GM23248 (cell line): ENCODE measurements around the gene RAB6A. TPM values are rescaled to one million over a fixed set of nuclear protein-coding genes. Genes with fewer than 3 reads are reported as not detected.

ENCODE experiments used
- DNase-seq: peaks from one replicate; pipeline ENCODE4 v3.0.0-alpha.2; 2015
- H2AFZ ChIP-seq: fragments of 200-600 bp; sonication (generic); 2 replicates; pipeline ENCODE4 v1.6.1; 2016; ENCODE audit warnings: antibody characterized with exemption
- H3F3A ChIP-seq: fragments of 200-600 bp; sonication (generic); 2 replicates; pipeline ENCODE4 v1.6.1; 2016; ENCODE audit warnings: mild to moderate bottlenecking, antibody characterized with exemption, mixed run types; ENCODE audit not compliant: insufficient read depth
- H3K27ac ChIP-seq: fragments of 200-600 bp; sonication (generic); 2 replicates; pipeline ENCODE4 v1.5.1; 2016; ENCODE audit warnings: mild to moderate bottlenecking
- H3K27me3 ChIP-seq: fragments of 200-600 bp; sonication (generic); replicated peaks from 2 replicates; pipeline ENCODE4 v1.6.1; 2016; ENCODE audit warnings: mild to moderate bottlenecking; ENCODE audit not compliant: insufficient read depth
- H3K36me3 ChIP-seq: fragments of 200-600 bp; sonication (generic); 2 replicates; pipeline ENCODE4 v1.6.1; 2016; ENCODE audit warnings: low read depth, mild to moderate bottlenecking
- H3K4me1 ChIP-seq: fragments of 200-600 bp; sonication (generic); 2 replicates; pipeline ENCODE4 v1.6.1; 2016; ENCODE audit warnings: mild to moderate bottlenecking; ENCODE audit not compliant: insufficient read depth
- H3K4me2 ChIP-seq: fragments of 200-600 bp; sonication (generic); one replicate; pipeline ENCODE4 v1.6.1; 2016; ENCODE audit warnings: mild to moderate bottlenecking; ENCODE audit not compliant: unreplicated experiment
- H3K4me3 ChIP-seq: fragments of 200-600 bp; sonication (generic); 2 replicates; pipeline ENCODE4 v1.5.1; 2016; ENCODE audit warnings: mild to moderate bottlenecking
- H3K79me2 ChIP-seq: fragments of 200-600 bp; sonication (generic); 2 replicates; pipeline ENCODE4 v1.6.1; 2016; ENCODE audit warnings: mild to moderate bottlenecking; ENCODE audit not compliant: insufficient read depth
- H3K9ac ChIP-seq: fragments of 200-600 bp; sonication (generic); 2 replicates; pipeline ENCODE4 v1.6.1; 2016; ENCODE audit warnings: mild to moderate bottlenecking
- H3K9me2 ChIP-seq: fragments of 200-600 bp; sonication (generic); 2 replicates; pipeline ENCODE4 v1.6.1; 2016; ENCODE audit warnings: mixed run types, mild to moderate bottlenecking, moderate library complexity; ENCODE audit not compliant: insufficient read depth
- H3K9me3 ChIP-seq: fragments of 200-600 bp; sonication (generic); one replicate; pipeline ENCODE4 v1.6.1; 2017; ENCODE audit warnings: low read depth
- H4K20me1 ChIP-seq: fragments of 200-600 bp; sonication (generic); 2 replicates; pipeline ENCODE4 v1.6.0; 2016; ENCODE audit not compliant: insufficient read depth
- EZH2 ChIP-seq: fragments of 200-600 bp; sonication (generic); IDR thresholded peaks from 2 replicates; pipeline ENCODE4 v1.6.1; 2018; ENCODE audit warnings: antibody characterized with exemption, mild to moderate bottlenecking; ENCODE audit not compliant: insufficient read depth, poor library complexity, severe bottlenecking
- EZH2phosphoT487 ChIP-seq: fragments of 200-600 bp; sonication (generic); IDR thresholded peaks from 2 replicates; pipeline ENCODE4 v1.6.1; 2018; ENCODE audit warnings: antibody characterized with exemption, moderate library complexity, mild to moderate bottlenecking, low read depth; ENCODE audit not compliant: insufficient read depth
- WGBS, 2 experiments: methylation state at CpG; one replicate each; pipeline ENCODE4 v1.1.6; 2015 to 2017; ENCODE audit warnings: low lambda C conversion rate in 2 of 2, low coverage in 1 of 2; ENCODE audit errors: missing lambda C conversion rate in 2 of 2; 5-methylcytosine and 5-hydroxymethylcytosine counted together
- in situ Hi-C: fragments of 300-500 bp; cut with MboI; formaldehyde crosslinking; loops from 2 replicates; pipeline ENCODE4 v1.15.0; 2020
- polyA plus RNA-seq: library from polyadenylated mRNA; unstranded; fragments of >200 nt; fragmentation: Nextera tagmentation; extraction: Ambion mirVana; gene quantifications from 2 replicates; pipeline ENCODE4 v1.2.1, GENCODE V29; 2016
- total RNA-seq: library from RNA; depleted of rRNA; stranded (reverse); fragments of >200 nt; shearing (Covaris generic); gene quantifications from 2 replicates; pipeline ENCODE4 v1.2.3, GENCODE V29; 2014; rRNA removed

The RAB6A gene
- total RNA-seq (123 and 147 TPM in 2 replicates), polyA plus RNA-seq (145 and 151 TPM in 2 replicates)

GRCh38 chr11:73760679-73761402 is at the start of gene RAB6A:
TSS of gene RAB6A (minus strand) at chr11:73761074. CDS start at chr11:73760635, 439 bp downstream.
- no peak for TF ChIP-seq EZH2phosphoT487
- no peak for TF ChIP-seq EZH2
- no peaks in the 10 kb centered on the region for H3K9me3 ChIP-seq
- H3K4me2 ChIP-seq: peak within 1 kb of the TSS; percentile 91
- DNase-seq: peak; percentile 100
- H3K4me3 ChIP-seq: peak within 1 kb of the TSS; percentile 99
- peaks cover 31% of the 10 kb centered on the region; the same call in 1 of the 2 replicates for H4K20me1 ChIP-seq
- WGBS, 2 experiments: 0% methylated on average over 60 to 68 of the region's 74 CpGs
- H3K36me3 ChIP-seq: no peaks in the 10 kb centered on the region
- peak within 1 kb of the TSS; percentile 86 for H2AFZ ChIP-seq
- peak within 1 kb of the TSS; percentile 91 for H3K27ac ChIP-seq
- peaks cover 17% of the 10 kb centered on the region for H3K4me1 ChIP-seq
- H3K27me3 ChIP-seq: no peaks in the 10 kb centered on the region
- H3K9ac ChIP-seq: peak within 1 kb of the TSS; percentile 98
- no peaks in the 10 kb centered on the region for H3K9me2 ChIP-seq
- H3F3A ChIP-seq: peaks cover 19% of the 10 kb centered on the region
- H3K79me2 ChIP-seq: peaks cover 49% of the 10 kb centered on the region
- in situ Hi-C loops: no loop called here

- in situ Hi-C loops: no loop called here
- DNase-seq: no peak
- Histone ChIP-seq H3K4me2 (no peak overlapping the region), H3K27me3 (no peaks in the 10 kb centered on the region), H2AFZ (no peak overlapping the region), H3K79me2 (no peaks in the 10 kb centered on the region), H3K9me2 (no peaks in the 10 kb centered on the region), H3K9me3 (no peaks in the 10 kb centered on the region), H3K36me3 (no peaks in the 10 kb centered on the region), H4K20me1 (no peaks in the 10 kb centered on the region), H3F3A (no peaks in the 10 kb centered on the region), H3K4me3 (no peak overlapping the region), H3K9ac (no peak overlapping the region), H3K27ac (no peak overlapping the region), H3K4me1 (no peaks in the 10 kb centered on the region)
- no peak for TF ChIP-seq EZH2phosphoT487
- no peak for TF ChIP-seq EZH2
- WGBS, 2 experiments: 84 to 89% methylated on average over 1 of the region's 1 CpG
Measured at GRCh38 chr11:73810637-73811036, 49.8 kb upstream of the RAB6A start.

GRCh38 chr11:73808052-73808451 is 47.2 kb upstream of the RAB6A start:
- Histone ChIP-seq H4K20me1 (no peaks in the 10 kb centered on the region), H3K4me3 (no peak overlapping the region), H3K27me3 (no peaks in the 10 kb centered on the region), H2AFZ (no peak overlapping the region), H3K27ac (no peak overlapping the region), H3K79me2 (no peaks in the 10 kb centered on the region), H3K36me3 (no peaks in the 10 kb centered on the region), H3K9me3 (no peaks in the 10 kb centered on the region), H3F3A (no peaks in the 10 kb centered on the region), H3K4me1 (no peaks in the 10 kb centered on the region), H3K9me2 (no peaks in the 10 kb centered on the region), H3K9ac (no peak overlapping the region), H3K4me2 (no peak overlapping the region)
- 88 to 93% methylated on average over 1 of the region's 1 CpG for WGBS, 2 experiments
- in situ Hi-C loops: no loop called here
- TF ChIP-seq EZH2phosphoT487 (no peak), EZH2 (no peak)
- DNase-seq: no peak

- H3K36me3 ChIP-seq: no peaks in the 10 kb centered on the region
- TF ChIP-seq EZH2phosphoT487 (no peak), EZH2 (no peak)
- H3K9me2 ChIP-seq: no peaks in the 10 kb centered on the region
- in situ Hi-C loops: no loop called here
- no peaks in the 10 kb centered on the region for H3K27me3 ChIP-seq
- H4K20me1 ChIP-seq: no peaks in the 10 kb centered on the region
- H3K4me1 ChIP-seq: no peaks in the 10 kb centered on the region
- DNase-seq: no peak
- H3F3A ChIP-seq: no peaks in the 10 kb centered on the region
- no peak overlapping the region for H2AFZ ChIP-seq
- no peak overlapping the region for H3K4me3 ChIP-seq
- H3K79me2 ChIP-seq: no peaks in the 10 kb centered on the region; the same call in 1 of the 2 replicates
- no peak overlapping the region for H3K9ac ChIP-seq
- H3K9me3 ChIP-seq: no peaks in the 10 kb centered on the region
- no peak overlapping the region for H3K27ac ChIP-seq
- H3K4me2 ChIP-seq: no peak overlapping the region
Measured at GRCh38 chr11:73804712-73805111, 43.8 kb upstream of the RAB6A start.
